Uterus (tissue), 2 donors: ENCODE measurements around the gene ATG16L1.

Experiments
- CTCF ChIP-seq, 4 experiments: fragments of 200-600 bp in 2 of 4; fragments of 450-650 bp in 2 of 4; sonication (generic) in 2 of 4; IDR thresholded peaks; one replicate each; pipeline ENCODE4 v1.5.1; 2016 to 2019; ENCODE audit warnings: antibody characterized with exemption in 4 of 4, mild to moderate bottlenecking in 2 of 4, moderate library complexity in 1 of 4
- POLR2A ChIP-seq, 2 donors: fragments of 450-650 bp; IDR thresholded peaks; one replicate each; pipeline ENCODE4 v1.6.1; 2016; ENCODE audit warnings: antibody characterized with exemption in 2 of 2, mild to moderate bottlenecking in 1 of 2, moderate library complexity in 1 of 2

GRCh38 chr2:233260661-233261060 is 9.2 kb downstream of the ATG16L1 start:
- TF ChIP-seq CTCF (IDR thresholded peaks at IDR 0.05), result no peak
- TF ChIP-seq POLR2A (IDR thresholded peaks at IDR 0.05), result no peak
